ENCODE results near the gene CETN2. TPM values are rescaled to one million over a fixed set of nuclear protein-coding genes. Genes with fewer than 3 reads are reported as not detected.
"Not testable (repeated sequence)": the region's sequence is repeated elsewhere in the genome, so short reads cannot be mapped to it uniquely, and the experiment has no call there.

Gene CETN2
- total RNA-seq, 2 donors from 2014 or later = 33.6 to 39.8 TPM

- intact Hi-C loops (cut with DNase I) = no loop called here
- Histone ChIP-seq H3K9me3 (no peaks in the 10 kb centered on the region), H3K4me3 (no peak overlapping the region), H3K27ac (no peak overlapping the region), H3K4me1 (replicated peaks) (no peaks in the 10 kb centered on the region), H3K36me3 (no peaks in the 10 kb centered on the region), H3K27me3 (replicated peaks; ENCODE audit: insufficient read depth) (no peaks in the 10 kb centered on the region)
- no peak for DNase-seq (ENCODE audit: low spot score)
- 90% methylated on average over 12 of the region's 17 CpGs for WGBS
- no peak for TF ChIP-seq CTCF (IDR thresholded peaks at IDR 0.05)
- TF ChIP-seq POLR2AphosphoS5 (IDR thresholded peaks at IDR 0.05) = no peak
- TF ChIP-seq POLR2A (IDR thresholded peaks at IDR 0.05) = no peak
These were observed 15.2 kb upstream of the CETN2 start for GRCh38 chrX:152845618-152846240.

DNA sequence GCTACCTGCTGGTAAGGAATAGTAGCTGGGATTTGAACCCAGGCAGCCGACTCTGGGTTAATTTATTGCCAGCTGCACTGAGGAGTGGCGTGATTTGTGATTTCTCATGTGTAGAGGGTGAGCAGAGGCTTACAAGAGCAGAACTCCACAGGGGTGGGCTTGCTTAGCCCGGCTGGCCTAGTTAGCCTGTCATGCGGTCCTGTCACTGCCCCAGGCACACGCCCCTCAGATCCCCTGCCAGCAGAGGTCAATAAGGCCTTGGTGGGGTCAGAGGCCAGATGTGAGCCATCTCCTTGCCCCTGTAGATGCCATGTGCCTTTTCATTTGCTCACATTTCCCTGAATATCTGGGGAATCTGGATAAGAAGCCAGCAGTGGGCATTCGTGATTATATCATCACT lies 13.7 kb upstream of the CETN2 start:
- intact Hi-C loops (cut with DNase I) = no loop called here
- DNase-seq (ENCODE audit: low spot score) = no peak
- Histone ChIP-seq H3K4me3 (no peak overlapping the region), H3K4me1 (replicated peaks) (no peaks in the 10 kb centered on the region), H3K9me3 (no peaks in the 10 kb centered on the region), H3K27me3 (replicated peaks; ENCODE audit: insufficient read depth) (no peaks in the 10 kb centered on the region), H3K36me3 (no peaks in the 10 kb centered on the region), H3K27ac (no peak overlapping the region)
- no peak for TF ChIP-seq CTCF (IDR thresholded peaks at IDR 0.05)
- TF ChIP-seq POLR2A (IDR thresholded peaks at IDR 0.05) = no peak
- TF ChIP-seq POLR2AphosphoS5 (IDR thresholded peaks at IDR 0.05) = no peak
- WGBS = 80% methylated on average over 2 of the region's 6 CpGs

DNA sequence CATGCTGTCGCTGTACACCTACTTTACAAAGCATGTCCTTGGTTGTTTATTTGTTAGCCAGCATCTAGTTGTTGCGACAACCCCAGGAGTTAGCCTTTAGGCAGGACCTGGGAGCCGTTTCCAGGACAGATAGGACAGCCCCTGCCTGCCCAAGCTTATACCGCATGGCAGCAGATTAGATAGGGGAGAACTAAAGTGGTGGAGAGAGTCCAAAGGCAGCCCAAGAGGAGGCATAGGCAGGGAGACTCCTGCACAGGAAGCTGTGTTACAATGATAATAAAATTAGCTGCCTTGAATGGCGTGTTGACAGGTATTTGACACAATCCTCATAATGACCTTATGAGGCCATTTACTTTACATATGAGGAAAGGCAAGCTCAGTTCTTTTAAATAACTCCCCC lies 13.3 kb upstream of the CETN2 start:
- intact Hi-C loops (cut with DNase I) = no loop called here
- no peak for DNase-seq (ENCODE audit: low spot score)
- Histone ChIP-seq H3K4me1 (replicated peaks) (no peaks in the 10 kb centered on the region), H3K27me3 (replicated peaks; ENCODE audit: insufficient read depth) (no peaks in the 10 kb centered on the region), H3K4me3 (no peak overlapping the region), H3K36me3 (no peaks in the 10 kb centered on the region), H3K9me3 (no peaks in the 10 kb centered on the region), H3K27ac (no peak overlapping the region)
- TF ChIP-seq POLR2A (IDR thresholded peaks at IDR 0.05) (no peak), POLR2AphosphoS5 (IDR thresholded peaks at IDR 0.05) (no peak), CTCF (IDR thresholded peaks at IDR 0.05) (no peak)
- WGBS = 87% methylated on average over 5 of the region's 5 CpGs

DNA sequence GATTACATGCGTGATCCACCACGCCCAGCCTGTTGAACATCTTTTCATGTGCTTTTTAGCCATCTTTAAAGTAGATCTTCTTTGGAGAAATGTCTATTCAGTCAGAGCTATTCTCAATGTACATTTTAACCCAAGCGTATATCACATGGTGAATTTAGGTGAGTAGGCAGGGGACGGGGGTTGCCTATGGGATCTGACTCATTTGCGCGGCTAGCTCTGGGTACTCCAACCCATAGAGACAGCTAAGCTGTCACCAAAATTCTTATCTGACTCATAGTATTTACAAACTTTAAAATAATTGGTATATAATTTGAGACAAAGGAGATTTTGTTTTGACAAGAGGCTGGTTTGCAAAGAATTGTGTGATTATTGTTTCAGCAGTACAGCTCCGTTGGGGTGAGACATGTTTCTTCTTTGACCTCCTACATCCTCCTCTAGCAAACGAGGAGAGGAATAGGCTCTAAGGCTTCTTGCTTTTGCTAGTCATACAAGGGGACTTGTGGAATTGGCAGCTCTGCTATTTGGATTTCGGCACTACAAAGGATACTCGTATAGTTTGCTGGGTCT lies 12.3 kb upstream of the CETN2 start:
- H3K9me3 ChIP-seq = no peaks in the 10 kb centered on the region
- TF ChIP-seq POLR2AphosphoS5 (IDR thresholded peaks at IDR 0.05) = no peak
- TF ChIP-seq CTCF (IDR thresholded peaks at IDR 0.05) = no peak
- TF ChIP-seq POLR2A (IDR thresholded peaks at IDR 0.05) = no peak
- intact Hi-C loops (cut with DNase I) = no loop called here
- H3K4me1 ChIP-seq (replicated peaks) = no peaks in the 10 kb centered on the region
- no peaks in the 10 kb centered on the region for H3K27me3 ChIP-seq (replicated peaks; ENCODE audit: insufficient read depth)
- H3K36me3 ChIP-seq = no peaks in the 10 kb centered on the region
- H3K27ac ChIP-seq = no peak overlapping the region
- no peak overlapping the region for H3K4me3 ChIP-seq
- 93% methylated on average over 10 of the region's 10 CpGs for WGBS
- no peak for DNase-seq (ENCODE audit: low spot score)

GRCh38 chrX:152835470-152835869 lies 4.9 kb upstream of the CETN2 start:
- H3K36me3 ChIP-seq; H3K4me3 ChIP-seq; intact Hi-C loops (cut with DNase I); H3K27me3 ChIP-seq (replicated peaks; ENCODE audit: insufficient read depth); H3K9me3 ChIP-seq; DNase-seq (ENCODE audit: low spot score); H3K4me1 ChIP-seq (replicated peaks); H3K27ac ChIP-seq: not testable (repeated sequence)
- 100% methylated on average over 1 of the region's 1 CpG for WGBS

Data from prostate gland (tissue), 2 donors.